ENCODE measurements around the gene AGRN. TPM values are rescaled to one million over a fixed set of nuclear protein-coding genes. Genes with fewer than 3 reads are reported as not detected.

The AGRN gene
- total and polyA plus RNA-seq, 7 donors = 2.8 to 54.4 (median 6.4) TPM

DNA sequence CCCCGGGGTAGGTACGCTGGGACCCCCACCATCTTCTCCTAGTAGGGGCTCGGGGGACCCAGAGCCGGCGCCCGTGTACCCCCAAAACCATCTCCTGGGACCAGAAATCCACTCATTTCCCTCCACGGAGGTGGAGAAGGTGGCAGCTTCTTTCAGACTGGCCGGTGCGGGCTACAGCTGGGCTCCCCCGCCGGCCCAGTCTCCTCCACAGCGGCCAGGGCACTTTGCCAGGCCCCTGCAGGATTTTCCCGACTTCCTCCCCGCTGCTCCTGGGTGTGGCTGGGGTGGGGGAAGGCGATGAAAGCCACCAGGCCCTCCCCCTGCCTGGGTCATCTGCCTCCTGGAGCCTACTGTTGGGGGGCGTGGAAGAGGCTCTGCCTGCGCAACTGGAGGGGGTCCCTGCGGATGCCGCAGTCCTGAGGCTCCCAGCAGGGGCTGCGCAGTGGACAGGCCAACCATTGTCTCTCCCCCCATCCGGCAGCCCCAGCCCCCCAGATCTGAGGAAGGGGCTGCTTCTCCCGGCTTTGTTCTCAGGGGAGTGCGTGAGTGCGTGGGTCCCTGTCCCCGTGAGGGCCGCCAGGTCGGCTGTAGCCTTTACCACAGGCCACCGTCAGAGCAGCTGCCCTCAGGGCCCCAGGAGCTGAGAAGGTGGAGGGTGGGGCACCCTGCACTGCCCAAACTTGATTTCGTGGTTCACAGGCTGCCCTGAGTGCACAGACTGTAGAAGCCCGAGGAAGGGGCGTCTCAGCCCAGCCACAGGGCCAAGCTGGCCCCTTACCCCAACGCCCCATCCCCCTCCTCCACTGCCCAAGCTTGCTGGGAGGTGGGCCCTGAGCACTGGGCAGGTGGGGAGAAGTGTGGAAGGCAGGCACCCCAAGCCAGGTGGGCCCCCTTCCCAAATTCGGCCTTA is 1.3 kb downstream of the AGRN start:
- Histone ChIP-seq H3K27me3 (peaks cover 0 to 4% (median 0%) of the 10 kb centered on the region in 3 donors), H3K9me3 (no peaks in the 10 kb centered on the region), H3K27ac (peak overlapping the region in 1 of 4 donors; percentile 90), H3K36me3 (no peaks in the 10 kb centered on the region), H3K4me1 (peaks cover 0 to 23% (median 23%) of the 10 kb centered on the region in 4 donors), H3K4me3 (peak overlapping the region; percentile 43 to 91 (median 85))
- WGBS, 2 donors = 10 to 32% methylated on average over 33 of the region's 33 CpGs
- DNase-seq = peak; percentile 83
- intact Hi-C loops (cut with DNase I) = loop anchor here (2.0 to 5.0 kb wide), 3 partner anchors 20 to 96 kb away; partner anchors contain the start of gene C1orf159
- no peak for TF ChIP-seq EP300 (IDR thresholded peaks at IDR 0.05)
- TF ChIP-seq POLR2AphosphoS5 (IDR thresholded peaks at IDR 0.05) = peak in 2 of 4 donors; percentile 12 to 17
- TF ChIP-seq, protein P1, sequence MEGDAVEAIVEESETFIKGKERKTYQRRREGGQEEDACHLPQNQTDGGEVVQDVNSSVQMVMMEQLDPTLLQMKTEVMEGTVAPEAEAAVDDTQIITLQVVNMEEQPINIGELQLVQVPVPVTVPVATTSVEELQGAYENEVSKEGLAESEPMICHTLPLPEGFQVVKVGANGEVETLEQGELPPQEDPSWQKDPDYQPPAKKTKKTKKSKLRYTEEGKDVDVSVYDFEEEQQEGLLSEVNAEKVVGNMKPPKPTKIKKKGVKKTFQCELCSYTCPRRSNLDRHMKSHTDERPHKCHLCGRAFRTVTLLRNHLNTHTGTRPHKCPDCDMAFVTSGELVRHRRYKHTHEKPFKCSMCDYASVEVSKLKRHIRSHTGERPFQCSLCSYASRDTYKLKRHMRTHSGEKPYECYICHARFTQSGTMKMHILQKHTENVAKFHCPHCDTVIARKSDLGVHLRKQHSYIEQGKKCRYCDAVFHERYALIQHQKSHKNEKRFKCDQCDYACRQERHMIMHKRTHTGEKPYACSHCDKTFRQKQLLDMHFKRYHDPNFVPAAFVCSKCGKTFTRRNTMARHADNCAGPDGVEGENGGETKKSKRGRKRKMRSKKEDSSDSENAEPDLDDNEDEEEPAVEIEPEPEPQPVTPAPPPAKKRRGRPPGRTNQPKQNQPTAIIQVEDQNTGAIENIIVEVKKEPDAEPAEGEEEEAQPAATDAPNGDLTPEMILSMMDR (IDR thresholded peaks at IDR 0.05) = no peak
- no peak for TF ChIP-seq POLR2A (IDR thresholded peaks at IDR 0.05)

DNA sequence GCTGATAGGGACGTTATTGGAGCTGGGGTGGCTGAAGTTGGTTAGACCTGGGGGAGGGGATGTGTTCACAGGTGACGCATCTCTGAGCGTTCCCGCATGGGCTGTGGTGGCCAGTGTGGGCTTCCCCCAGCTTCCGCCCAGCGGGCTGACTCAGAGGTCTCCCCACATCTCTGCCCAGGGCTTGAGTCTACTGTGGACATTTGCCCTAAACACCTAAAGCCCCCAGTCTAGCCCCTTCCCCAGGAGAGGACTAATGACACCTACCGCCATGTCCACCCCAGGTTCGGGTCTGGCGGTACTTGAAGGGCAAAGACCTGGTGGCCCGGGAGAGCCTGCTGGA is 2.0 kb downstream of the AGRN start:
- WGBS, 2 donors = 87 to 92% methylated on average over 10 of the region's 10 CpGs
- Histone ChIP-seq H3K4me1 (peaks cover 0 to 23% (median 23%) of the 10 kb centered on the region in 4 donors), H3K27ac (no peak overlapping the region), H3K9me3 (no peaks in the 10 kb centered on the region), H3K36me3 (no peaks in the 10 kb centered on the region), H3K27me3 (peaks cover 0 to 4% (median 0%) of the 10 kb centered on the region in 3 donors), H3K4me3 (no peak overlapping the region)
- TF ChIP-seq EP300 (IDR thresholded peaks at IDR 0.05) (no peak), POLR2AphosphoS5 (IDR thresholded peaks at IDR 0.05) (no peak), POLR2A (IDR thresholded peaks at IDR 0.05) (no peak)
- TF ChIP-seq, protein P1 (IDR thresholded peaks at IDR 0.05) = no peak
- intact Hi-C loops (cut with DNase I) = loop anchor here (2.0 to 5.0 kb wide), 3 partner anchors 19 to 95 kb away; partner anchors contain the start of gene C1orf159
- no peak for DNase-seq

DNA sequence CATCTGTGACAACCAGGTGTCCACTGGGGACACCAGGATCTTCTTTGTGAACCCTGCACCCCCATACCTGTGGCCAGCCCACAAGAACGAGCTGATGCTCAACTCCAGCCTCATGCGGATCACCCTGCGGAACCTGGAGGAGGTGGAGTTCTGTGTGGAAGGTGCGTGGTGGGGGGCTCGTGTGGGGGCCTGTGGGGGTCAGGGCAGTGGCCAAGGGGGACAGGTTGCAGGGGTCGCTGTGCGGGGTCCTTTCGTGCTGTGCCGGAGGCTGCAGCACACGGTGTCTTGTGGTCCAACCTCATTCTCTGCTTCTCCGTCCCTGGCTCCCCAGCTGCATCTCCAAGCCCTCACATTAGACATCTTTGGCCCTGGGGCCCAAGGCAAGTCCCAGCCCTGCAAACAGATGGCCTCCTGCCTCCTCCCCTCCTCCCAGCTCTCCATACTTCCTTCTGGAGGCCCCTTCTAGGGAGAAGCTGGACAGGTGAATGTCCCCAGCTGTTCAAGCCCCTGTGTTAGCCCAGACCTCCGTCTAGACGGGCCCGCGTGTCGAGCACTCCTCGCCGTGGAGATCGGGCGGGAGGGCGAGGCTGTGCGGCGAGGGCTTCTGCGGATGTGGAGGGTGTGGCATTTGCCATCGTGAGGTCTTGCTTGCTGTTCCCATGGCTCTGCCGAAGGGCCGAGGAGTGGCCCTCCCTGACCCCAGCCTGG is 2.5 kb downstream of the AGRN start:
- TF ChIP-seq POLR2A (IDR thresholded peaks at IDR 0.05) = no peak
- TF ChIP-seq, protein P1 (IDR thresholded peaks at IDR 0.05) = no peak
- no peak for TF ChIP-seq EP300 (IDR thresholded peaks at IDR 0.05)
- TF ChIP-seq POLR2AphosphoS5 (IDR thresholded peaks at IDR 0.05) = no peak
- no peaks in the 10 kb centered on the region for H3K36me3 ChIP-seq
- H3K9me3 ChIP-seq = no peaks in the 10 kb centered on the region
- H3K4me3 ChIP-seq = no peak overlapping the region
- H3K4me1 ChIP-seq = peaks cover 0 to 23% (median 23%) of the 10 kb centered on the region in 4 donors
- peaks cover 0 to 4% (median 0%) of the 10 kb centered on the region in 3 donors for H3K27me3 ChIP-seq
- WGBS, 2 donors = 83 to 90% methylated on average over 27 of the region's 27 CpGs
- intact Hi-C loops (cut with DNase I) = loop anchor here (5.0 kb wide), 2 partner anchors 40 to 95 kb away; partner anchors contain the start of gene C1orf159
- no peak overlapping the region for H3K27ac ChIP-seq
- no peak for DNase-seq

DNA sequence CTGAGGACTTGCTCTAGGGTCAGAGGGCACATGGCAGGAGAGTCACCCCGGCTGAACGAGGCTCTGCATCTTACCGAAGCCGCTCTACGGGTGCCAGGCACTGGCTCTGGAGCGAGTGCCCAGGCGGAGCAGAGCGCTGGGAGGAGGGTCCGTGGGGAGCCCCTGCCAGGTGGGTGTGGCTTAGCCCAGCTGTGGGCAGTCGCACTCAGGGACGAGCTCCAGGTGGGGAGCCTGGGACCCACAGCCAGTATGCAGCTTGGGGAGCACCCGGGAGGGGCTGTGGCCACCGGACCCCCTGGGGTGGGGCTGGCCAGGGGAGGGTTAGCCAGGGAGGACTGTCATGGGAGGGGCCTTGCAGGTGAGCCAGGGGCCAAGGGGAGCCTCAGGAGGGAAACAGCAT is 3.8 kb downstream of the AGRN start:
- H3K4me1 ChIP-seq = peaks cover 0 to 23% (median 23%) of the 10 kb centered on the region in 4 donors

More for the DNA sequence above, 3.8 kb downstream of the AGRN start:
- DNase-seq = no peak
- TF ChIP-seq EP300 (IDR thresholded peaks at IDR 0.05) (no peak), POLR2AphosphoS5 (IDR thresholded peaks at IDR 0.05) (no peak), POLR2A (IDR thresholded peaks at IDR 0.05) (no peak)
- intact Hi-C loops (cut with DNase I) = loop anchor here (5.0 kb wide), 2 partner anchors 39 to 94 kb away; partner anchors contain the start of gene C1orf159
- peaks cover 0 to 4% (median 0%) of the 10 kb centered on the region in 3 donors for H3K27me3 ChIP-seq
- WGBS, 2 donors = 72 to 77% methylated on average over 13 of the region's 13 CpGs
- no peak overlapping the region for H3K4me3 ChIP-seq
- no peak overlapping the region for H3K27ac ChIP-seq
- no peaks in the 10 kb centered on the region for H3K9me3 ChIP-seq
- no peaks in the 10 kb centered on the region for H3K36me3 ChIP-seq
